T-helper 22 cell (primary cell): ENCODE results near the gene RESP18.
"Not testable (repeated sequence)": the region's sequence is repeated elsewhere in the genome, so short reads cannot be mapped to it uniquely, and the experiment has no call there.

Source experiments
- DNase-seq: peaks from one replicate; pipeline ENCODE4 v3.0.0-alpha.2; 2020; ENCODE audit warnings: low read depth

RESP18 gene

DNA sequence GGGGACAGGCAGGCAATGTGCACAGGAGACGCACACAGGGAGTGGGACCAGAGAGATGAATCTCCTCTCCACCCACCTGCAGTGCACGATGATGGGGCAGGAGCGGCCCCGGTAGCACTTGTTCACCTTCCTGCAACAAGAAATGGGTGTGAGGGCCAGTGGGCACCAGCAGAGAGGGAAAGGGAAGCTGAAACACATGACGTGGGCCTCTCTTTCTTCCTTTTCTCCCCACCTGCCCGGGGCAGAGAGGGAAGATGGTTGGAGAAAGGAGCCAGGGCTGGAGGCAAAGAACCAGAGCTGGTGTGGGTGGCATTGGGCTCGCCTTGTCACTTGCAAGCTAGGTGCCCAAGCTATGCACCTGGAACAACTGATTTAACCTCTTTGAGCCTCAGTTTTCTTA is 41.1 kb downstream of the RESP18 start:
- DNase-seq: no peak

DNA sequence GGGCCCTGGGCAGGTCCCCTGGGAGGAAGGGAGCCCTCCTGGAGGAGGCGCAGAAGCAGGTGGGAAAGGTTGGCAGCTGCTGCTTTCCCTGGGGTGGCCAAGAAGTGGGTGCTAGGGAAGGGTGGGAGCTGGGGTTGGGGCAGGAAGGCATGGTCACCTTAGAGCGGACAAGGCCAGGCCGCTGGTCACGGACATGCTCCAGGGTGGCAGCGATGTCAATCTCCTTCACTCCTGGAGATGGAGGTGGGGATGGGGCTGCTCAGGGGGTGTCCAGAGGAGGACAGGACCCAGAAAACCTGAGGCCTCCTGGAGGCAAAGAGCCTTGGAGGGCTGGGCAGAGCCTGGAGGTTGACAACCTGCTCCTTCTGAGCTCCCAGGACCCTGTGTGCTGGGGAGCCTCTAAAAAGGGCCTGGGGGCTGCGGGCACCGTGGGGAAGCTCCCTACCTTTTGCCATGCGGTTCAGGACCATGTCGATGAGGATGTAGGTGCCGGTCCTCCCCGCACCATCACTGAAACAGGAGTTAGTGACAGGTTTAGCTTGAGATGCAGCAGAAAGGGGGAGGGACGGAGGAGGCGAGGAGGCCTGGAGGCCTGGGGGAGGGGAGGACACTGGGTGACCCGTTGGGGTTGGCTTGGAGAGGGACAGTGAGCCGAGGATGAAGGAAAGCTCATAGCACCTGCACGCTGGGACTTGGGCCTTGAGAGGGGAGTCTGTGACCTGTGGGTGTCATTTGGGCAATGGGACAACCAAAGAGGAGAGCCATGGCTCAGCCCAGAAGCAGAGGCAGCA is 42.0 kb downstream of the RESP18 start:
- DNase-seq: no peak

GRCh38 chr2:219289537-219290361 is 42.8 kb downstream of the RESP18 start:
- no peak for DNase-seq

- no peak for DNase-seq
Measured at GRCh38 chr2:219289195-219289536, 43.4 kb downstream of the RESP18 start.

- no peak for DNase-seq
Measured at GRCh38 chr2:219287580-219288265, 44.8 kb downstream of the RESP18 start.

DNA sequence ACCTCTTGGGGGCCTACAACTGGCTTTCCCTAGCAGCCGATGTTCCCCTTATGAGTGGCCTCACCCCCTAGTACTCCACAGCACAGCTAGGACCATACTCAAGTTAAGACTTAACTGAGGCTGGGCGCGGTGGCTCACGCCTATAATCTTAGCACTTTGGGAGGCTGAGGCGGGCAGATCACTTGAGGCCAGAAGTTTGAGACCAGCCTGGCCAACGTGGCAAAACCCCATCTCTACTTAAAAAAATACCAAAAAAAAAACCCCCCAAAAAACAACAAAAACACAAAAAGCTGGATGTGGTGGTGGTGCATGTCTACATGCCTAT is 45.5 kb downstream of the RESP18 start:
- DNase-seq: not testable (repeated sequence)

GRCh38 chr2:219286436-219287115 is 46.0 kb downstream of the RESP18 start:
- DNase-seq: no peak

DNA sequence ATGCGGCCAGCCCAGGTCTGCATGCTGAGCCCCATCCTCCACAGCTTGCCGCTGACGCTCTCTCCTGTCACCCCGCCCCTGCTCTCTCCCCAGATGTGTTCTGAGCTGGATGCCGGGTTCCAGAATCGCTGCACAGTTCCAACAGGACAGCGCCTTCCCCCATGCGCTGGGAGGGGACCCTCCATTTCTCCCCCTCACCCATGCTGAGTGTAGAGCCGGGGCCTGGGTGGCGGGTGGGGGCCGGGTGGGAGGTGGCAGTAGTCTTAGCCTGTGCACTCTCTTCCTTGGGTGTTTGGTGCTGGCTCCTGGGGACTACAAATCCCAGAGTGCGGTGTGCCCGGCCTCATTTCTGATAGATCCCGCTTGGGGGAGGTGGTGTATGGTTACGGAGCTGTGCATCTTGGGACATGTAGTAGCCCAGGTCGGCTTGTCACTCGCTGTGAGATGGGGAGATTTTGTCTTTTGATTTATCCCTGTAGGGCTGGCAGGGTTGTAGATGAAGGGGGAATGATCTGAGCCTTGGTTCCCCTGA is 46.6 kb downstream of the RESP18 start:
- DNase-seq: no peak

GRCh38 chr2:219285373-219285735 is 47.2 kb downstream of the RESP18 start:
- no peak for DNase-seq

GRCh38 chr2:219284501-219285372 is 47.8 kb downstream of the RESP18 start:
- no peak for DNase-seq

DNA sequence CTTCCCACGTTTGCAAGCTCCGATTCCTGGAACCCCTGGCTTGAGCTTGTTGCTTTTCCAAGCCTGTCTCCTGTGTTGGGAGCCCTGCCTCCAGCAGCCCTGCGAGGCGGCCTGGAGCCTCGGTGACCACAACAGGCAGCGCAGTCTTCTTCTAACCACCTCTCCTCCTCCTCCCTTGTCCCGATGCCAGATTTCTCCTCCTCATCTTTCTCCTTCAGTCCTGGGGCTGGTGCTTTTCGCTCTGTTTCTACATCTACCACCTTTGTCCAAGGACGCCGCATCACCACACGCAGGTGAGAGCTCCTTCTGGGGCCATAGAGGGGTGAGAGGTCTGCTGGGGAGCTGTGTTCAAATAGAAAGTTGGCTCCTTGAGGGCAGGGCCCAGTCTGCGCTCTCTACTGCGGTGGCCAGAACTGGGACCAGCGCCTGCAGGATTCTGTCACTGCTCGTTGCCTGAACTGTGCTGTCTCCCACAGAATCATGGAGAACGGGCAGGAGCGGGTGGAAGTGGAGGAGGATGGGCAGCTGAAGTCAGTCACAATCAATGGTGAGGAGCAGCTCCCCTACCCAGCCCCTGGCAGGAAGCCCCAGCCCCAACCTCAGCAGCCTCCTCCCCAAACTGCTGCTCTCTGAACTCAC is 49.5 kb downstream of the RESP18 start:
- no peak for DNase-seq

- DNase-seq: no peak
Measured at GRCh38 chr2:219282375-219282774, 50.2 kb downstream of the RESP18 start.

GRCh38 chr2:219281588-219281987 is 51.0 kb downstream of the RESP18 start:
- no peak for DNase-seq

DNA sequence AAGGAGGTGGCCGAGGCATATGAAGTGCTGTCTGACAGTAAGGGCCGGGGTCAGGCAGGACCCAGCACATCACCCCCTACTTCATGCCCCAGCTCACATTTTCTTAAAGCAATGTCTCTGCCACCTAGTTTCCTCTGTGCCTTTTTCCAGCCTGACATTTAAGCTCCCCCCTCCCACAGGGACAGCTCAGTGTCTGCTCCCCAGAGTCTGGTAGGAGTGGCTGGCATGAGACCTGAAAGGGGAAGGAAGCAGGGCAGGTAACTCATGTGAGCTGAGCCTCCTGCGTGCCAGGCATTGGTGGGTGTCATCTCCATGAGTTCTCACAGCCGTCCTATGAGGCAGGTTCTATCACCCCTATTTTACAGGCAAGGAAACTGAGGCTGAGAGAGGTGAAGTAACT is 51.9 kb downstream of the RESP18 start:
- DNase-seq: no peak

GRCh38 chr2:219279916-219280516 is 52.5 kb downstream of the RESP18 start:
- DNase-seq: no peak

DNA sequence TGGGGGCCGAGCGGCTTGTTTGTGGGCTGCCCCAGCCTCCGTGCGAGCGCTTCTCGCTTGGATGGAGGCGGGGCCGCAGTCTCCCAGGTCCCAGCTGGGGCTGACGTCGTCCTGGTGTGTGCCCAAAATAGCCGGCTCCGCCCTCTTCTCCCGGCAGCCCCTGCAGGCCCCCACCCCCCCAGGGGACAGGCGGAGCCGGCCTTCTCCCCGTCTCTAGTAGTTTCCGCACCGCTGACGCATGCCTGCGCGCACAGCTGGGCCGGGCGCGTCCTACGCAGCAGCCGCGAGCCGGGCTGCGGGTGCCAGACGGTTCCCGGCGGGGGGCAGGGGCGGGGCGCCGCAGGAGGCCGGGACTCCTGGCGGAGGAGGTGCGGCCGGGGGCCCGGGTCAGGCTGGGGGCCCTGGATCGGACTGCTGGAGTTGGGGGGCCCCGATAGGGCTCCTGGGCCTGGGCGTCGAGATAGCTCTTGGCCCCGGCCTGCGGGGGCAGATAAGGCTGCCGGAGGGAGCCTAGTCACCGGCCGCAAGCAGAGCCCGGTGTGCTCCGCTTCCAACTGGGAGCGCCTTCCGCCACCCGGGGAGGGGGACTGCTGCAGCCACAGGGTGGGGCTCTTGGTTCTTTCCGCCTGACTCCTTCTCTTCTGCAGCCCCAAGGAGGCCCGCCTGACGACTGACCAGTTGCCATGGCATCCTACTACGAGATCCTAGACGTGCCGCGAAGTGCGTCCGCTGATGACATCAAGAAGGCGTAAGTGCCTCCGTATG is 53.2 kb downstream of the RESP18 start, which contains the start of gene DNAJB2:
DNAJB2 (plus strand) TSS at position 216 of the 765 bp plus-strand sequence; CDS start at position 684, 468 bp downstream.
- peak; percentile 99 for DNase-seq

GRCh38 chr2:219278655-219279150 is 53.8 kb downstream of the RESP18 start:
- DNase-seq: no peak

DNA sequence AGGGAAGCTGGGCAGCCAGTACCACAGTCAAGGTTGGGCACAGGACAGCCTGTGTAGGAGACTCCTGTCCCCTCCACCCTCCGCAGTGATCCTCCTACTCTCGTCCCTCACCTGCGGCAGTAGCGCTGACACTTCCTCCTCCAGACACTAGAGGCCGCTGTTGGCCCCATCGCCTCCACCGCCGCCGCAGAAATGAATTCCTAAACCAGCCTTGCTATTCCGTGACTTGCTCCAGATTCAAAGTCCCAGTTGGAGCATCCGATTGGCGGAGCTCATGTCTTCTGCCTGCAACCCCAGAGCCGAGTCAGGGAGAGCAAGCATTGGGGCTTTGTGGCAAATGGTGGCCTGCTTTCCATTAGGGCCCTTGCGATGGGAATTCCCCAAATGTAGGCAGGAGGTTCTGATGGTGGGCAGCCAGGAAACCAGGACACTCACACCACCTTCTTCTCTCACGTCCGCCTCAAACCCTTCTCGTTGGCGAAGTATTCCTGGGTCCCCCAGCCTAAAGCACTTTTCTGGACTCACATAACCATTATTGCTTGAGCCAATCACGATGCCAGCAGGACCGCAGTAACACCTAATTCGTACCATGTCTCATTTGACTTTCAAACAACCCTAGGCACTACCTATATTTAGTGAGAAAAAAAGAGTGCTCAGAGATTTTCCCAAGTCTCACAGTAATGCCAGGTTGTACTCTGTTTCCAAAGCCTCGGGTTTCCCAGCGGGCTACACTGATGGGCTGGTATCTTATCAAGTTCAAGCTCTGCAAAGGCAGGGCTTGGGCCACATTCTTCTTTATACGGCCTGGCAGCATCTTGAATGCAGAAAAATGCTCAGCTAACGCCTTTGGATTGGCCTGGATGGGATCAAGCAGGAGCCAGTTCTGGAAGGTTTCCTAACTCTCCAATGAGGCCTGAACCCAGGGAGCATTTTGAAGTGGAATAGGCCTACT is 54.6 kb downstream of the RESP18 start:
- DNase-seq: peak; percentile 48
